GM18909 (cell line): ENCODE data around the gene IL4I1.

Experiments used
- ATAC-seq: cut with Tn5 transposase; IDR thresholded peaks from one replicate; pipeline ENCODE4 v1.9.1; 2021; ENCODE audit warnings: mild to moderate bottlenecking; ENCODE audit not compliant: unreplicated experiment, poor library complexity

The IL4I1 gene

GRCh38 chr19:49906879-49907564 is 10.3 kb upstream of the IL4I1 start:
- ATAC-seq = no peak

DNA sequence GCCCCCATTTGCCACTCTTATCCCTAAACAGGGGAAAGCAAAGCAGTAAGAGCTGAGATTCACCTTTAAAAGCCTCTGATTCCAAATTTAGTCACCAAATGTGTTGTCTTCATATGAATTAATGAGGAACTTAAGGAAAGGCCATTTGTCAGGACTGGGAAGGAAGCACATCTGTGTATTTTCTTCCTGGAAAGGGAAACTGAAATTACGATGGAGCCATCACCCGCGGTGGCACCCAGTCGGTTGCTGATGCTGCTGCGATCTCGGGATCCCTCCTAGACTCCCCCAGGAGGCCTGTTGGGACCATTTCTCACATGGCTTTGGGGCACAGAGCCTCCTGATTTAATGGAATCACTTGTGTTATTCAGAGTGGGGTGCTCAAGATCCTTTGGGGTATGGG is 7.4 kb upstream of the IL4I1 start:
- ATAC-seq = no peak

DNA sequence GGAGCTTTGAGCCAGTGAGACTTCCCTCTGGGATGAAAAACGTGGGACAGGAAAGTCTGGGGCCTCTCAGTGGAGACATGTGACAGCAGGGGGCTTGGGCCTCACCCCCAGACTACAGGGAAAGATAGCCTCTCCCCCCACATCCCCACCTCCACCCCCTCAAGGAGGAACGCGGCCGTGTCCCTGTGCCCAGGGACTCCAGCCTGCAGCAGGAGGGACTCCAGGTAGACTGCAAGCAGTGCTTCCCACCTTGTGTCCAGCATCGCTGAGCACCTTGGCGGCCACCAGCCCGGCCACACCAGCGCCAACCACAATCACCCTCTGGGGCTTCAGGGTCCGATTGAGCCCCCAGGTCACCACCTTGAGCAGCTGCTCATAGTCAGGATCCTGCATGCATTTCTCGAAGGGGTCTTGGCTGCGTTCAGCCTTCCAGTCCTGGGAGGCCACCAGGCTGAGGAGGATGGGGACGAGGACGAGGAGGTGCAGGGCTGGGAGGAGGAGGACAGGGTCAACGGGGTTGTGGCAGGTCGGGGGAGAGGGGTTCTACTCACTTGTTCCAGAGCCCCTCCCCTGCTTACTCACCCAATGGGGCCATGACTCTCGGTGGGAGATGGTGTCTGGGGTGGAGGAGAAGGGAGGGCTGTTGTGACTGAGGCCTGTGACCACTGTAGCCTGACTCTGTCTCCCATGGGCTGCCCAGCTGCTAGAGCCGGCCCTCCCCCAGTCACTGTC is 955 bp downstream of the IL4I1 start:
- no peak for ATAC-seq

GRCh38 chr19:49894879-49895565 is 1.7 kb downstream of the IL4I1 start:
- ATAC-seq = no peak

GRCh38 chr19:49894011-49894664 is 2.5 kb downstream of the IL4I1 start:
- no peak for ATAC-seq

DNA sequence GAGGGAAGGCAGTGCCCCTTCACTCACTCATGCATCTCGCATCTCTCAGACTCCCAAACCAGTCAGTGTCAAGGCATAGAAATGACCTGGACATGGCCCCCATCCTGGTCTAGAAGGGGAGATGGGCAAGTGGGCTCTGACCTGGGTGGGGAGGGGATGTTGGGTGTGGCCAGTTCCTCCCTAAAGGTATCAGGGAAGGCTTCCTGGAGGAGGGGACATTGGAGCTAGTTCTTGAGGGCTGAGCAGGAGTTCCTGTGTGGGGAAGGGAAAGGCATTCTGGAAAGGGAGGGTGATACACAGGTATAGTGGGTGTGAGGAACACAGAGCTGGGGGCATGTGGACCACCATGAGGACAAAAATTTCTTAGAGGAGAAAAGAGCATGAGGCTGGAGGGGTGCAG is 4.0 kb downstream of the IL4I1 start:
- ATAC-seq = no peak

DNA sequence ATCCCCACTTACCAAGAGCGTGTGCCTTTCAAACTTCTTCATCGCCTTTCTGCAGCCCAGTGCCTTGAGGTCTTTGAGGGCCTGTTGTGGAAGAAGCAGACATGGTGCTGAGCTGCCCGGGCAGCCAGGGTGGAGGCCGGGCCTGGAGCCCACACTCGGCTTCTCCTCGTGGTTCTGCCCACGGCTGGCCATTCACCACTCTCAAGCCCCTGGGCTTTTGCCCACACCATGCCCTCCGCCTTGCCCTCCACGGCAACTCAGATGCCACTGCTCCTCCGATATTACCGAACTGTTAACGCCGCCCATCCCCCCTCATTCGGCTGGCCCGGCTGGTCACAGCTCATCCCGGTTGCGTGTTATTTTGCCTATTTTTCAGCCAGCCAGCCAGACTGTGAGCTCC is 5.3 kb downstream of the IL4I1 start:
- no peak for ATAC-seq

GRCh38 chr19:49890349-49891311 is 6.1 kb downstream of the IL4I1 start:
- no peak for ATAC-seq

GRCh38 chr19:49889687-49890348 is 6.9 kb downstream of the IL4I1 start:
- ATAC-seq = no peak

DNA sequence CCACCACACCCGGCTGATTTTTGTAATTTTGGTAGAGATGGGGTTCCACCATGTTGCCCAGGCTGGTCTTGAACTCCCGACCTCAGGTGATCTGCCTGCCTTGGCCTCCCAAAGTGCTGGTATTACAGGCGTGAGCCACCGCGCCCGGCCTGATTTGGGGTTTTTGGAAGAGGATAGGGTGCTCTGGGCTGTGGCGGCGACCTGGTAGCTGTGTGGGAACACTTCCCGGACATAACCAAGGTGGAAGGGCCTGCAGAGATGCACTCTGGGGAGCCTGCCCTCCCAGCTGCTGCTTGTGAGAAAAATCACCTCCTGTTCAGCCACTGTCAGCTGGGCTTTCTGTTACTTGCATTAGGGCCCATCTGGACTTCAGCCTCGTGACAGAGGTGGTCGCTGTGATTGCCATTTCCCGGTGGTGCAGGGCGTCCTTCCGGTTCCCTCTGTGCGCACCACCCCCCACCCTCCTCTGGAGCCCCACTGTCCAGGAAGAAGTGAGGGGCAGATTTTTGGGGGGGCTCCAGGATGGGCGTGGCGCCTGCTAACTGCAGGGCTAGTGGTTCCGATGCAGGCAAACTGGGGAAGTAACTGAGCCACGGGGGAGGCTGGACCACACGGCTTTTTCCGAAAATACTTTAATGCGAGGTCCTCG is 7.5 kb downstream of the IL4I1 start:
- ATAC-seq = no peak

- ATAC-seq = no peak
Observed at GRCh38 chr19:49888510-49888824, 8.2 kb downstream of the IL4I1 start.

DNA sequence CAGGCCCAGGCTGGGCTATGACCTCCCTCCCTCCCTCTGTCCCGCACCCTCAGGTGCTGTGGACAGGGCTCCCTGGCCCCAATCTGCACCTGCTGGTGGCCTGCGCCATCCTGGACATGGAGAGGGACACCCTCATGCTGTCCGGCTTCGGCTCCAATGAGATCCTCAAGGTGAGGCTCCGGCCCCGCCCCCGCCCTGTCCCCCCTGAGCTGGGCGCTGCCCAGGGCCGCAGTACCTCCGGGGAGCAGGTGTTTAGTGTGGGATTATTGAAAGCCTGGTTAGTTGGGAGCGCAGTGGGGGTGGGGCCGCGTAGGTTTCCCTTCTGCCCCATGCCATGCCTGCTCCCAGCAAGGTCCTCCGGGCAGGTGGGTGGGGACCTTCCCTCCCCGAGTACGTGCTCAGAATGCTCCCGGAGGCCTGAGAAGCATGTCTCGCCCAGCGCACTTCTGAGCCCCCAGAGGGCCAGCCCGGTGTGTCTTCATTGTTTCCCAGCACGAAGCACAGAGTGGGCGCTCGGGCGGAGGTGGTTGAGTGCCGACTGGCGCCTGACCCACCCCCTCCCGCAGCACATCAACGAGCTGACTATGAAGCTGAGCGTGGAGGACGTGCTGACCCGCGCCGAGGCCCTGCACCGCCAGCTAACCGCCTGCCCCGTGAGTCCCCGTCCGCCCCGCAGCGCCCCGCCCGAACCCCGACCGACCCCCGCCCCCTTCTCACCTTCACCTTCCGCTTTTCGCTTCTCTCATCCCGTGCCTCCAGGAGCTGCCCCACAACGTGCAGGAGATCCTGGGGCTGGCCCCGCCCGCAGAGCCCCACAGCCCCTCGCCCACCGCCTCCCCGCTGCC is 8.8 kb downstream of the IL4I1 start:
- ATAC-seq = no peak

DNA sequence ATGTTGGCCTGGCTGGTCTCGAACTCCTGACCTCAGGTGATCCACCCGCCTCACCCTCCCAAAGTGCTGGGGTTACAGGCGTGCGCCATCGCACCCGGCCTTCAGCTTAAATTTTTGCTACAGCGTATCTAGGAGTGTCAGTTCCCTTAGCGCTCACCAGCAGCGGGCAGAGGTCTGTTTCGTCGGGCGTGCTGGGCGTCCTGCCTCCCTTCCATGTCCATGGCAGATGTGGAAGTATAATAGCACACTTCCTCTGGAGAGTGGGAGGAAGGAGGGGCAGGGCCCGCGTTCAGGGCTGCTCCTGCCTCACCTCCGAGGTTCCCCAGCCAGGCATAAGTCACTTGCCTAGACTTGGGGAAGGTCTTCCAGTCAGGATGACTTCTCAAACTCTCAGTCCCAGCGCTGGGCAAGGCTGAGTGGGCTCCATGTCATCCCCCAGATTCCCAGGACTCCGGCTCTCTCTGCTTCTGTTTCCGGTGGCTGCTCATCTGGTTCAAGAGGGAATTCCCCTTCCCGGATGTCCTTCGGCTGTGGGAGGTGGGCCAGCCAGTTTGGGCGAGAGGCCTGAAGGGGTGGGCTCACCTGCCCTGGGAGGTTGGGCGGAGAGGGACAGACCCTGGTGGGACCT is 9.5 kb downstream of the IL4I1 start:
- ATAC-seq = no peak

GRCh38 chr19:49884760-49885159 is 11.9 kb downstream of the IL4I1 start:
- ATAC-seq = no peak

DNA sequence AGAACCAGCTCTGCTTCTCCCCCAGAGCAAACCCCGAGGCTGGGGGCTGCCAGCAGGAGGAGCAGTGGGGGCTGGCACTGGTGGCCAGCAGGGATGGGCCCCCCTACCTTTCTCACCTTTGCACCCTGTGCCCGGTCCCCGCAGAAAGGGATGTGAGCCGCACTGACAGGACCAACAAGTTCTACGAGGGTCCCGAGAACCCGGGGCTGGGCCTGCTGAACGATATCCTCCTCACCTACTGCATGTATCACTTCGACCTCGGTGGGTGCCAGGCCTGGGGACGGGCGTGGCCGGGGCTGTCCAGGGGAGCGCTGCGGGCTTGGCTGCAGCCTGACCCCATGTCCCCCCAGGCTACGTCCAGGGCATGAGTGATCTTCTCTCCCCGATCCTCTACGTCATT is 12.6 kb downstream of the IL4I1 start:
- no peak for ATAC-seq

DNA sequence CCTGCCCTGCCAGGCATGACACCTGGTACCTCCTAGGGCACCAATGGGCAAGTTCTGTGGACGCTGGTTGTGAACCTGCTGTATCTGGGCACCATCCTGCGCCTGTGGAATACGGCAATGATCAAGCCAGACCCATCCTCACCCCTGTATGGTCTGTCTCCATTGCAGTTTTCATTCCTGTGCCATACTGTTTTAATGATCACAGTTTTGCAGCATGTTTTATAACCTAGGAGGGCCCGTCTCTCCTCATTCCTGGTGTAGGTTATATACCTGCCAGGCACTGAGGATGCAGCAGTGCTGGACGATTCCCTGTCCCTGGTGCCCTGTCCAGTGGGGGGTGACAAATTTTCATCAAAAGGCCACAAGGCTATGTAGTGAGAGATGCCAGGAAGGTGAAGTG is 13.6 kb downstream of the IL4I1 start:
- no peak for ATAC-seq

DNA sequence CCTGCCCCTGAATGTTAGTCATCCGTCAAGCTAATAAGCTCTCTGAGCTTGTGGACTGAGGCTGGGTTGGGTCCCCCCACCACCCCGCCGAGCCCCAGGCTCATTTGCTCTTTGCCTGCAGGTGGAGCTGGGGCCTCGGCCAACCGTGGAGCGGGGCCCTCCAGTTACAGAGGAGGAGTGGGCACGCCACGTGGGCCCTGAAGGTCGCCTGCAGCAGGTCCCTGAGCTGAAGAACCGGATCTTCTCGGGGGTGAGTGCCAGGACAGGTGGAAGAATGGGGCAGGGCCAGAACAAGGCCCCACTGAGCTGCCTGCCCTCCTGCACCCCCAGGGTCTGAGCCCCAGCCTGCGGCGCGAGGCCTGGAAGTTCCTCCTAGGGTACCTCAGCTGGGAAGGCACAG is 14.0 kb downstream of the IL4I1 start:
- ATAC-seq = no peak
